ENCODE measurements around the gene VRK3.

DNA sequence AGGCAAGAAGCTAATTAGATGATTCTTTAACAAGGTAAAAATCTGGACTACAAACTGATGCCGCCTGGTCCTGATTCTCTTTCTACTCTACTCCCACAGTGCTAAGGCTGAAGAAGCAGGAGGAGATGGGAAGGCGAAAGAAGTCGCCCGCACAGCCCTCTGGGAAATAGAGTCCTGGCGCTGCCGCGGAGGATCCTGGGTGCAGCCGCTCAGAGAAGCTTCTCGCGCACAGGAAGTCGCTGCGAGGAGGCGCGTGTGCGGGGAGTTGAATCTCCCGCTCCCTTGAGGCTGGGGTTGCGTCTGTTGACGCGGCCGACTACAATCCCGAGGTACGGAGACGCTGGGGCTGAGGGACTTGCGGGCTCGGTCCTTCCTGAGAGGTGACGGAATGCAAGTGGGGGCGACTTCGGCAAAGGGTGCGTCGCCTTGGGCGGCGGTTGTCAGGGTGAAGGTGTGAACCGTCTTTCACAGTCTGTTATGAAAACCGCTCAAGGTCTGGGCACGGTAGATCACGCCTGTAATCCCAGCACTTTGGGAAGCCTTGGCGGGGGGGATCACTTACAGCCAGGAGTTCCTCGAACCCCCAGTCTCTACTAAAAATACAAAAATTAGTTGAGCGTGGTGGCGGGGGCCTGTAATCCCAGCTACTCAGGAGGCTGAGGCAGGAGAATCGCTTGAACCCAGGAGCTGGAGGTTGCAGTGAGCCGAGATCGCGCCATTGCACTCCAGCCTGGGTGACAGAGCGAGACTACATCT, 800 bp upstream of the VRK3 start, which contains the start of gene ZNF473:
- TF ChIP-seq, protein P1, sequence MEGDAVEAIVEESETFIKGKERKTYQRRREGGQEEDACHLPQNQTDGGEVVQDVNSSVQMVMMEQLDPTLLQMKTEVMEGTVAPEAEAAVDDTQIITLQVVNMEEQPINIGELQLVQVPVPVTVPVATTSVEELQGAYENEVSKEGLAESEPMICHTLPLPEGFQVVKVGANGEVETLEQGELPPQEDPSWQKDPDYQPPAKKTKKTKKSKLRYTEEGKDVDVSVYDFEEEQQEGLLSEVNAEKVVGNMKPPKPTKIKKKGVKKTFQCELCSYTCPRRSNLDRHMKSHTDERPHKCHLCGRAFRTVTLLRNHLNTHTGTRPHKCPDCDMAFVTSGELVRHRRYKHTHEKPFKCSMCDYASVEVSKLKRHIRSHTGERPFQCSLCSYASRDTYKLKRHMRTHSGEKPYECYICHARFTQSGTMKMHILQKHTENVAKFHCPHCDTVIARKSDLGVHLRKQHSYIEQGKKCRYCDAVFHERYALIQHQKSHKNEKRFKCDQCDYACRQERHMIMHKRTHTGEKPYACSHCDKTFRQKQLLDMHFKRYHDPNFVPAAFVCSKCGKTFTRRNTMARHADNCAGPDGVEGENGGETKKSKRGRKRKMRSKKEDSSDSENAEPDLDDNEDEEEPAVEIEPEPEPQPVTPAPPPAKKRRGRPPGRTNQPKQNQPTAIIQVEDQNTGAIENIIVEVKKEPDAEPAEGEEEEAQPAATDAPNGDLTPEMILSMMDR (conservative IDR thresholded peaks at IDR 0.05; ENCODE audit: low read depth, low read length): no peak
- no peak for TF ChIP-seq EZH2 (IDR thresholded peaks at IDR 0.05; ENCODE audit: borderline replicate concordance, low read depth, low read length, poor library complexity, severe bottlenecking)

All from A673 (cell line).